Mesendoderm (in vitro differentiated cells): ENCODE data around the gene CAMTA1.
"Not testable (repeated sequence)": the region's sequence is repeated elsewhere in the genome, so short reads cannot be mapped to it uniquely, and the experiment has no call there.

Source experiments
- DNase-seq: peaks from one replicate; pipeline ENCODE4 v3.0.0; 2013
- H2AK5ac ChIP-seq: 2 replicates; pipeline ENCODE4 v1.6.1; 2013; ENCODE audit warnings: low read length, inconsistent platforms
- H2BK120ac ChIP-seq: 2 replicates; pipeline ENCODE4 v1.6.1; 2013; ENCODE audit warnings: low read depth, mild to moderate bottlenecking, low read length, moderate library complexity, mixed read lengths
- H2BK15ac ChIP-seq: replicated peaks from 2 replicates; pipeline ENCODE4 v1.6.1; 2013; ENCODE audit warnings: low read depth, mild to moderate bottlenecking, moderate library complexity
- H2BK5ac ChIP-seq: 2 replicates; pipeline ENCODE4 v1.6.1; 2013; ENCODE audit warnings: low read length, inconsistent platforms
- H3K18ac ChIP-seq: 2 replicates; pipeline ENCODE4 v1.6.1; 2013; ENCODE audit warnings: mild to moderate bottlenecking, low read length, mixed read lengths
- H3K23ac ChIP-seq: one replicate; pipeline ENCODE4 v1.6.1; 2013; ENCODE audit warnings: low read length
- H3K27ac ChIP-seq: 2 replicates; pipeline ENCODE4 v1.5.1; 2013; ENCODE audit warnings: low read depth, mild to moderate bottlenecking, inconsistent platforms, low read length, moderate library complexity
- H3K27me3 ChIP-seq: 2 replicates; pipeline ENCODE4 v1.6.1; 2013; ENCODE audit warnings: low read length, control low read depth, mild to moderate bottlenecking, inconsistent platforms; ENCODE audit not compliant: insufficient read depth, poor library complexity
- H3K36me3 ChIP-seq: 2 replicates; pipeline ENCODE4 v1.6.1; 2013; ENCODE audit warnings: low read length, inconsistent platforms; ENCODE audit not compliant: control insufficient read depth, insufficient read depth
- H3K4ac ChIP-seq: one replicate; pipeline ENCODE4 v1.6.1; 2013; ENCODE audit warnings: low read depth, mild to moderate bottlenecking, low read length, moderate library complexity
- H3K4me1 ChIP-seq: 2 replicates; pipeline ENCODE4 v1.6.1; 2013; ENCODE audit warnings: low read depth, low read length, inconsistent platforms; ENCODE audit not compliant: control insufficient read depth
- H3K4me2 ChIP-seq: 2 replicates; pipeline ENCODE4 v1.6.1; 2013; ENCODE audit warnings: low read length
- H3K4me3 ChIP-seq: 2 replicates; pipeline ENCODE4 v1.5.1; 2013; ENCODE audit warnings: mild to moderate bottlenecking, low read length
- H3K56ac ChIP-seq: one replicate; pipeline ENCODE4 v1.6.1; 2013; ENCODE audit warnings: low read length
- H3K79me1 ChIP-seq: 2 replicates; pipeline ENCODE4 v1.6.1; 2013; ENCODE audit warnings: low read length, inconsistent platforms
- H3K79me2 ChIP-seq: 2 replicates; pipeline ENCODE4 v1.6.1; 2013; ENCODE audit warnings: mild to moderate bottlenecking, low read length; ENCODE audit not compliant: control insufficient read depth, insufficient read depth
- H3K9ac ChIP-seq: 2 replicates; pipeline ENCODE4 v1.6.1; 2013; ENCODE audit warnings: low read length, inconsistent platforms
- H4K5ac ChIP-seq: one replicate; pipeline ENCODE4 v1.6.1; 2013; ENCODE audit warnings: low read length
- H4K8ac ChIP-seq: one replicate; pipeline ENCODE4 v1.6.1; 2013; ENCODE audit warnings: low read depth, mild to moderate bottlenecking, control low read depth, low read length, moderate library complexity
- WGBS: extraction: QIAGEN DNeasy Blood & Tissue Kit; methylation state at CpG from one replicate; pipeline ENCODE4 v1.1.7; 2013; ENCODE audit warnings: low lambda C conversion rate, missing lambda C conversion rate; ENCODE audit not compliant: insufficient coverage; ENCODE audit errors: extremely low coverage; 5-methylcytosine and 5-hydroxymethylcytosine counted together

CAMTA1 gene

DNA sequence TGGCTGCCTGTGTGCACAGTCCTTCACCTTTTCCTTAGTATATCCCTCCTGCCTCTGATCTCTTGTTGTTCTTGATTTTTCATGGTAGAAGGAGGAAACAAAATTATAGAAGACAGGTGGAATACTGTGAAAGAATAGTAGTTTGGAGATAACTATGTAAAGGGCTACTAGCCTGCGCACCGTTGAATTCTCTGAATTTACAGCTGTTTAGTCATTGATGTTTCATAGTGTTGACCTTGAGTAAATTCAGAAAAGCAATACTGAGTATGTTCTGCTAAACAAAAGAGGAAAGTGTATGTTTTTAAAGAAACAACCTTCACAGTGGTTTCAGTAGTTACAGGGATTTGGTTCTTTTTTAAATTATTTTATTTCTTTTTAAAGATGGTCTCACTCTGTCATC, 18.1 kb downstream of the CAMTA1 start:
- Histone ChIP-seq H3K9ac (no peak overlapping the region), H3K18ac (no peak overlapping the region), H3K79me2 (peaks cover 59% of the 10 kb centered on the region), H3K23ac (no peak overlapping the region), H3K4me2 (no peak overlapping the region), H3K36me3 (no peaks in the 10 kb centered on the region), H3K4ac (no peak overlapping the region), H3K4me3 (no peak overlapping the region), H4K8ac (no peak overlapping the region), H2BK120ac (no peak overlapping the region), H3K56ac (no peak overlapping the region), H3K4me1 (no peaks in the 10 kb centered on the region), H4K5ac (no peak overlapping the region), H2AK5ac (no peak overlapping the region), H3K79me1 (peaks cover 22% of the 10 kb centered on the region), H3K27ac (no peak overlapping the region), H2BK15ac (no peak overlapping the region), H2BK5ac (no peak overlapping the region), H3K27me3 (no peaks in the 10 kb centered on the region)
- no CpG with 5 or more reads among the region's 2 CpGs for WGBS
- no peak for DNase-seq

- no peak overlapping the region for H2BK15ac ChIP-seq
- no peaks in the 10 kb centered on the region for H3K4me1 ChIP-seq
- H3K79me1 ChIP-seq: peaks cover 25% of the 10 kb centered on the region
- H3K4ac ChIP-seq: no peak overlapping the region
- H3K27me3 ChIP-seq: no peaks in the 10 kb centered on the region
- H3K9ac ChIP-seq: no peak overlapping the region
- no peaks in the 10 kb centered on the region for H3K36me3 ChIP-seq
- no peak overlapping the region for H4K8ac ChIP-seq
- no peak overlapping the region for H3K23ac ChIP-seq
- no peak overlapping the region for H3K4me3 ChIP-seq
- no peak for DNase-seq
- H2BK5ac ChIP-seq: no peak overlapping the region
- H3K4me2 ChIP-seq: no peak overlapping the region
- no peak overlapping the region for H2AK5ac ChIP-seq
- no peak overlapping the region for H3K27ac ChIP-seq
- H4K5ac ChIP-seq: no peak overlapping the region
- peaks cover 57% of the 10 kb centered on the region for H3K79me2 ChIP-seq
- no peak overlapping the region for H3K56ac ChIP-seq
- no peak overlapping the region for H2BK120ac ChIP-seq
- WGBS: no CpG with 5 or more reads among the region's 1 CpG
- no peak overlapping the region for H3K18ac ChIP-seq
These were observed 19.8 kb downstream of the CAMTA1 start for GRCh38 chr1:6805004-6805416.

- no peak overlapping the region for H2BK15ac ChIP-seq
- H4K5ac ChIP-seq: no peak overlapping the region
- no peak overlapping the region for H3K4me3 ChIP-seq
- DNase-seq: no peak
- peaks cover 20% of the 10 kb centered on the region for H3K79me1 ChIP-seq
- H3K4me1 ChIP-seq: no peaks in the 10 kb centered on the region
- H2BK120ac ChIP-seq: no peak overlapping the region
- H2BK5ac ChIP-seq: no peak overlapping the region
- H4K8ac ChIP-seq: no peak overlapping the region
- no peak overlapping the region for H3K4me2 ChIP-seq
- H3K36me3 ChIP-seq: no peaks in the 10 kb centered on the region
- no peak overlapping the region for H3K23ac ChIP-seq
- no peaks in the 10 kb centered on the region for H3K27me3 ChIP-seq
- H3K56ac ChIP-seq: no peak overlapping the region
- peaks cover 49% of the 10 kb centered on the region for H3K79me2 ChIP-seq
- H3K27ac ChIP-seq: no peak overlapping the region
- no peak overlapping the region for H3K9ac ChIP-seq
- no CpG with 5 or more reads among the region's 3 CpGs for WGBS
- H3K4ac ChIP-seq: no peak overlapping the region
- no peak overlapping the region for H2AK5ac ChIP-seq
- H3K18ac ChIP-seq: no peak overlapping the region
These were observed 22.5 kb downstream of the CAMTA1 start for GRCh38 chr1:6807782-6808181.

DNA sequence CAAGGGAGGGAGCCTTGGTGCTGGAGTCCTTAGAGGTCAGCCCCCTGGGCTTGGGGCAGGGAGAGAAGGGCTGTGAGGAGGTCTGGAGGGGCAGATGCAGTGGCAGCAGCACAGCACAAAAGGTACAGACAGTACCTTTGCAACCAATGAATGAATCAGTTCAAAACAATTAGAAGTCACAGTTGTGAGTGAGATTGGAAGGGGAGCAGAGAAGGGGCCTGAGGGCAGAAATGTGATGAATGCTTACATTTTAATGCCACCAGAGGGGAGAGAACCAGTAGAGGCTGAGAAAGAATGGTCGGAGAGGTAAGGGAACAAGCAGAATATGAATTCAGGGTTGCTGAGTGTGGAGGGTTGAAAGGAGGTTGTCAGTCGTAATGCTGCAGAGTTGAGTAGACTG, 24.2 kb downstream of the CAMTA1 start:
- no peak overlapping the region for H3K4me2 ChIP-seq
- no peak overlapping the region for H2BK5ac ChIP-seq
- no peaks in the 10 kb centered on the region for H3K27me3 ChIP-seq
- no peak overlapping the region for H2AK5ac ChIP-seq
- H3K4ac ChIP-seq: no peak overlapping the region
- no peak overlapping the region for H2BK120ac ChIP-seq
- no peak overlapping the region for H3K27ac ChIP-seq
- H3K9ac ChIP-seq: no peak overlapping the region
- H4K8ac ChIP-seq: no peak overlapping the region
- H4K5ac ChIP-seq: no peak overlapping the region
- DNase-seq: peak; percentile 68
- no peaks in the 10 kb centered on the region for H3K36me3 ChIP-seq
- no peak overlapping the region for H3K56ac ChIP-seq
- H3K79me2 ChIP-seq: peaks cover 48% of the 10 kb centered on the region
- H2BK15ac ChIP-seq: no peak overlapping the region
- no peak overlapping the region for H3K4me3 ChIP-seq
- H3K4me1 ChIP-seq: no peaks in the 10 kb centered on the region
- no peak overlapping the region for H3K18ac ChIP-seq
- H3K23ac ChIP-seq: no peak overlapping the region
- H3K79me1 ChIP-seq: peaks cover 20% of the 10 kb centered on the region
- no CpG with 5 or more reads among the region's 2 CpGs for WGBS

DNA sequence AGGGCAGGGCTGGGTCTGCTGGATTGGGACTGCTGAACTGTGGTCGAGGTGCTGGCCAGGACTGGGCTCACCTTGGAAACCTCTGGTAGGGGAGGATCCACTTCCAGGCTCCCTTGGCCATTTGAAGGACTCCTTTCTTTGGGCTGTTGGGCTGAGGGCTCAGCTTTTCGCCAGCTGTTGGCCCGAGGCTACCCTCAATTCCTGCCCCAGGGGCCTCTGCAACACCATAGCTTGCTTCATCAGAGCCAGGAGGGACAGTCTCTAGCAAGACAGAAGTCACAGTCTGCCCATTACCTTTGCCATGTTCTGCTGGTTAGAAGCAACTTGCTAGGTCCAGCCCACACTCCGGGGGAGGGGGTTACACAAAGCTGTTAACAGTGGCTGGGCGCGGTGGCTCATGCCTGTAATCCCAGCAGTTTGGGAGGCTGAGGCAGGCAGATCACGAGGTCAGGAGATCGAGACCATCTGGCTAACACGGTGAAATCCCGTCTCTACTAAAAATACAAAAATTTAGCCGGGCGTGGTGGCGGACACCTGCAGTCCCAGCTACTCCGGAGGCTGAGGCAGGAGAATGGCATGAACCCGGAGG, 25.0 kb downstream of the CAMTA1 start:
- Histone ChIP-seq H3K79me1 (peaks cover 20% of the 10 kb centered on the region), H3K79me2 (peaks cover 44% of the 10 kb centered on the region)
- H2BK5ac ChIP-seq, H3K9ac ChIP-seq, H2BK120ac ChIP-seq, H3K23ac ChIP-seq, H4K5ac ChIP-seq, H3K27ac ChIP-seq, H2BK15ac ChIP-seq, H3K56ac ChIP-seq, H2AK5ac ChIP-seq, H3K4me2 ChIP-seq, H3K18ac ChIP-seq, DNase-seq, H3K4me3 ChIP-seq, H3K36me3 ChIP-seq, H3K4ac ChIP-seq, H4K8ac ChIP-seq, H3K4me1 ChIP-seq, H3K27me3 ChIP-seq: not testable (repeated sequence)
- no CpG with 5 or more reads among the region's 15 CpGs for WGBS

DNA sequence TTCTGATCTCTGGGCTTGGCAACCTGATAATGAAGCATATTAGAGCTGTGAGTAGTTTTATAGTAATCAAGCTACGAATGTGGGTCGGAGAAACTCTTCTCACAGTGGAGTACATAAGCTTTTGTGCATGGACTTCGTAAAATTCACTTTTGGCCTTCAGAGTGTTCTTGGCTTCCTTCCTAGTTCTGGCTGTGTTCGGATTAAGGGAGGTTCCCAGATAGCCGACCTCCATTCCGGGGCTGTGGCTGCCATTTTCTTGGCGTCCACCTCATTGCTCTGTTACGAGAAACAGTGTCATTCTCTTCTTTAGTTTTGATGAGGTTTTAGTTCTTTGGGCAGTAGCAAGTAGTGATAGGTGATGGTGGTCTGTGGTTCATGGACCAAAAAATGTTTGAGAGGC, 26.3 kb downstream of the CAMTA1 start:
- H3K27ac ChIP-seq: no peak overlapping the region
- H3K36me3 ChIP-seq: no peaks in the 10 kb centered on the region
- peaks cover 24% of the 10 kb centered on the region for H3K79me1 ChIP-seq
- WGBS: no CpG with 5 or more reads among the region's 8 CpGs
- H2BK15ac ChIP-seq: no peak overlapping the region
- H3K4me3 ChIP-seq: no peak overlapping the region
- H2AK5ac ChIP-seq: no peak overlapping the region
- no peak overlapping the region for H3K56ac ChIP-seq
- no peak overlapping the region for H2BK120ac ChIP-seq
- no peak overlapping the region for H3K23ac ChIP-seq
- H3K4me1 ChIP-seq: no peaks in the 10 kb centered on the region
- no peak overlapping the region for H3K4me2 ChIP-seq
- no peak for DNase-seq
- H2BK5ac ChIP-seq: no peak overlapping the region
- no peak overlapping the region for H3K4ac ChIP-seq
- peaks cover 38% of the 10 kb centered on the region for H3K79me2 ChIP-seq
- no peak overlapping the region for H3K18ac ChIP-seq
- H3K9ac ChIP-seq: no peak overlapping the region
- no peak overlapping the region for H4K8ac ChIP-seq
- no peak overlapping the region for H4K5ac ChIP-seq
- no peaks in the 10 kb centered on the region for H3K27me3 ChIP-seq
